Breast epithelium (tissue), 3 donors: ENCODE data around the gene NOMO2.
"Not testable (repeated sequence)": the region's sequence is repeated elsewhere in the genome, so short reads cannot be mapped to it uniquely, and the experiment has no call there.

Source experiments
- POLR2A ChIP-seq: fragments of 450-650 bp; IDR thresholded peaks from one replicate; pipeline ENCODE4 v1.6.1; 2016; ENCODE audit warnings: antibody characterized with exemption, mild to moderate bottlenecking, moderate library complexity
- POLR2AphosphoS5 ChIP-seq, 3 donors: sonication (generic); formaldehyde crosslinking; IDR thresholded peaks; one replicate each; pipeline ENCODE4 v1.6.1; 2017; ENCODE audit warnings: antibody characterized with exemption in 3 of 3
- TF ChIP-seq, protein P1 (sequence below), 3 donors: fragments of 450-650 bp; IDR thresholded peaks; one replicate each; pipeline ENCODE4 v1.5.1; 2016 to 2017; ENCODE audit warnings: antibody characterized with exemption in 3 of 3, mild to moderate bottlenecking in 3 of 3, moderate library complexity in 3 of 3

GRCh38 chr16:18385285-18385684, 176.6 kb downstream of the NOMO2 start:
- TF ChIP-seq POLR2A; POLR2AphosphoS5 (IDR thresholded peaks at IDR 0.05): not testable (repeated sequence)
- TF ChIP-seq, protein P1, sequence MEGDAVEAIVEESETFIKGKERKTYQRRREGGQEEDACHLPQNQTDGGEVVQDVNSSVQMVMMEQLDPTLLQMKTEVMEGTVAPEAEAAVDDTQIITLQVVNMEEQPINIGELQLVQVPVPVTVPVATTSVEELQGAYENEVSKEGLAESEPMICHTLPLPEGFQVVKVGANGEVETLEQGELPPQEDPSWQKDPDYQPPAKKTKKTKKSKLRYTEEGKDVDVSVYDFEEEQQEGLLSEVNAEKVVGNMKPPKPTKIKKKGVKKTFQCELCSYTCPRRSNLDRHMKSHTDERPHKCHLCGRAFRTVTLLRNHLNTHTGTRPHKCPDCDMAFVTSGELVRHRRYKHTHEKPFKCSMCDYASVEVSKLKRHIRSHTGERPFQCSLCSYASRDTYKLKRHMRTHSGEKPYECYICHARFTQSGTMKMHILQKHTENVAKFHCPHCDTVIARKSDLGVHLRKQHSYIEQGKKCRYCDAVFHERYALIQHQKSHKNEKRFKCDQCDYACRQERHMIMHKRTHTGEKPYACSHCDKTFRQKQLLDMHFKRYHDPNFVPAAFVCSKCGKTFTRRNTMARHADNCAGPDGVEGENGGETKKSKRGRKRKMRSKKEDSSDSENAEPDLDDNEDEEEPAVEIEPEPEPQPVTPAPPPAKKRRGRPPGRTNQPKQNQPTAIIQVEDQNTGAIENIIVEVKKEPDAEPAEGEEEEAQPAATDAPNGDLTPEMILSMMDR (IDR thresholded peaks at IDR 0.05): not testable (repeated sequence)
